ENCODE data around the gene SPATA2L.

SPATA2L gene

DNA sequence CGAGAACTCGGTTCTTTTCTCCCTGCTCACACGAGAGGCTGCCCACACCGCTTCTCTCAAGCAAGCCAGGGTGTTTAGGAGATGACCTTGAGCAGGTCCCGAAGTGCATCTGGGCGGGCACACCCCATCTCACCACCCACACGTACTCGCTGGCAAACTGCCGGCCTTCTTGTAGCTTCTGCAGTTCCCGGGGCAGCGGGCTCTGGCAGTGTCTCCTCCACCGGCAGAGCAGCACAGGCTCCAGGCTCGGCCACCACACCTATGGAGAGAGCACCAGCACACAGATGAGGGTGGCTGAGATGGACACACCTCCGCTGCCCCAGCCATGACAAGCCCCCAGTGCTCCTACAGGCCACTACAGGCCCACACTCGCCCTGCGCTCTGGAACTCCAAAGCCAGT lies 43.3 kb upstream of the SPATA2L start:
- no peak for DNase-seq (ENCODE audit: extremely low spot score)
- TF ChIP-seq HDGF (IDR thresholded peaks at IDR 0.05; ENCODE audit: borderline replicate concordance) (no peak), FOXM1 (IDR thresholded peaks at IDR 0.05; ENCODE audit: borderline replicate concordance) (no peak), ZNF384 (IDR thresholded peaks at IDR 0.05) (no peak), TARDBP (IDR thresholded peaks at IDR 0.05) (no peak), L3MBTL2 (conservative IDR thresholded peaks at IDR 0.05) (no peak), LEF1 (IDR thresholded peaks at IDR 0.05; ENCODE audit: borderline replicate concordance) (no peak), SP1 (IDR thresholded peaks at IDR 0.05) (no peak), FOXA1 (IDR thresholded peaks at IDR 0.05) (no peak), CTBP1 (IDR thresholded peaks at IDR 0.05; ENCODE audit: borderline replicate concordance) (no peak), ARNT (IDR thresholded peaks at IDR 0.05) (no peak), ELF4 (IDR thresholded peaks at IDR 0.05) (no peak), FOXK2 (IDR thresholded peaks at IDR 0.05) (no peak), NFRKB (IDR thresholded peaks at IDR 0.05) (no peak), BHLHE40 (IDR thresholded peaks at IDR 0.05; ENCODE audit: borderline replicate concordance) (no peak)
- TF ChIP-seq, protein P1, sequence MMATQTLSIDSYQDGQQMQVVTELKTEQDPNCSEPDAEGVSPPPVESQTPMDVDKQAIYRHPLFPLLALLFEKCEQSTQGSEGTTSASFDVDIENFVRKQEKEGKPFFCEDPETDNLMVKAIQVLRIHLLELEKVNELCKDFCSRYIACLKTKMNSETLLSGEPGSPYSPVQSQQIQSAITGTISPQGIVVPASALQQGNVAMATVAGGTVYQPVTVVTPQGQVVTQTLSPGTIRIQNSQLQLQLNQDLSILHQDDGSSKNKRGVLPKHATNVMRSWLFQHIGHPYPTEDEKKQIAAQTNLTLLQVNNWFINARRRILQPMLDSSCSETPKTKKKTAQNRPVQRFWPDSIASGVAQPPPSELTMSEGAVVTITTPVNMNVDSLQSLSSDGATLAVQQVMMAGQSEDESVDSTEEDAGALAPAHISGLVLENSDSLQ (IDR thresholded peaks at IDR 0.05) = no peak
- ChIA-PET CTCF (no interaction called here), POLR2A (no interaction called here)

DNA sequence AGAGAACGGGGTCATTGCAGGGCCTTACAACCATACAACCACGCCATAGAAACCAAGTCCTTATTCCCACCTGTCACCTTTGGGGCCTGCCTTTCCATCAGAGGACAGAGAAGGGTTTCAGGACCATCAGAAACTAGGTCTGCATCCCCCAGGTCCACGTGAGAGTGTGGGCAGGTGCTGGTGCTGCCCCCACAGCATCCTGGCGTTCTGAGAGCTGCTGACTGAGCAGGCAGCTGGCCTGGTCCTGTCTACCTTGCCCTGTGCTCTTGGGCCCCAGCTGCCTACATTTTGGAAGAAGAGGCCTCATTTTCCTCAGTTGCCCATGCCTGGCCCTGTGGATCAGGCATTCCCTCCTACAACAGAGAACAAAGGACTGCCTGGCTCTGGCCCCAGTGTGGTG lies 41.4 kb upstream of the SPATA2L start:
- TF ChIP-seq, protein P1 (IDR thresholded peaks at IDR 0.05) = no peak
- TF ChIP-seq L3MBTL2 (conservative IDR thresholded peaks at IDR 0.05) = no peak
- no peak for TF ChIP-seq LEF1 (IDR thresholded peaks at IDR 0.05; ENCODE audit: borderline replicate concordance)
- POLR2A ChIA-PET = interaction anchor here (0.8 kb wide), 1 partner anchor 9 kb away, joined by 4 read pairs; no protein-coding TSS in a partner anchor
- CTCF ChIA-PET = no interaction called here
- no peak for DNase-seq (ENCODE audit: extremely low spot score)

DNA sequence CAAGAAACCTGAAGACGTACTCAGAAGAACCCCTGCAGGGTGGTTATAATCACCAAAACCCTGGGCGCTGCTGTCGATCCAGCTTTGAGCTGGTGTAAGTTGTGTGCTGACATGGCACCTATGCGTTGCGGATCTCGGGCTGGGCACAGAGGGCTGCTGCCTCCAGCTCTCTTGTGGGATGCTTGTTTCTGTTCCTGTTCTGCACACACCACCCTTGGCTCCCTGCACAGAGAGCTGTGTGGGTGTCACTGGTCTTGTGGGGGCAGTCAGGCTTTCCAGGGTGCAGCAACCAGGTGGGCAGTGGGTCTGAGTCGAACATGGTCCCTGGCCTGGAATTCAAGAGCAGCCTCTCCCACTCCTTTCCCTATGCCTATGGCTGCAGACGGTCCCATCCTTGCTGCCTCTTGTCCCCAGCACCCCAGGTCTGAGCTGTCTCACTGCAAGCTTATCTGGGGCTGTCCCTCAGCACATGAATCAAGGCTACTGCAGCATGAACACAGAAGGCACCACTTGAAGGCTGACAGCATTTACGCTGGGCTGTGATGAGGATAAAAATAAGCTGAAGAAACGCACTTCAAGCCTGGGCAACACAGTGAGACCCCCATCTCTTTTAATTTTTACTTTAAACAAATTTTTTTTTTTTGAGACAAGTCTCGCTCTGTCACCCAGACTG lies 40.0 kb upstream of the SPATA2L start:
- TF ChIP-seq, protein P1 (IDR thresholded peaks at IDR 0.05) = no peak
- no peak for TF ChIP-seq CTBP1 (IDR thresholded peaks at IDR 0.05; ENCODE audit: borderline replicate concordance)
- no peak for TF ChIP-seq SP1 (IDR thresholded peaks at IDR 0.05)
- no peak for TF ChIP-seq LEF1 (IDR thresholded peaks at IDR 0.05; ENCODE audit: borderline replicate concordance)
- no peak for TF ChIP-seq ARNT (IDR thresholded peaks at IDR 0.05)
- TF ChIP-seq FOXA1 (IDR thresholded peaks at IDR 0.05) = no peak
- TF ChIP-seq ELF4 (IDR thresholded peaks at IDR 0.05) = no peak
- no peak for TF ChIP-seq L3MBTL2 (conservative IDR thresholded peaks at IDR 0.05)
- no peak for TF ChIP-seq NFRKB (IDR thresholded peaks at IDR 0.05)
- no peak for TF ChIP-seq FOXM1 (IDR thresholded peaks at IDR 0.05; ENCODE audit: borderline replicate concordance)
- ChIA-PET POLR2A (interaction anchor here (0.9 kb wide), 1 partner anchor 9 kb away, joined by 3 read pairs; no protein-coding TSS in a partner anchor), CTCF (interaction anchor here (1.2 kb wide), 1 partner anchor 35 kb away, joined by 4 read pairs; no protein-coding TSS in a partner anchor)
- no peak for DNase-seq (ENCODE audit: extremely low spot score)

DNA sequence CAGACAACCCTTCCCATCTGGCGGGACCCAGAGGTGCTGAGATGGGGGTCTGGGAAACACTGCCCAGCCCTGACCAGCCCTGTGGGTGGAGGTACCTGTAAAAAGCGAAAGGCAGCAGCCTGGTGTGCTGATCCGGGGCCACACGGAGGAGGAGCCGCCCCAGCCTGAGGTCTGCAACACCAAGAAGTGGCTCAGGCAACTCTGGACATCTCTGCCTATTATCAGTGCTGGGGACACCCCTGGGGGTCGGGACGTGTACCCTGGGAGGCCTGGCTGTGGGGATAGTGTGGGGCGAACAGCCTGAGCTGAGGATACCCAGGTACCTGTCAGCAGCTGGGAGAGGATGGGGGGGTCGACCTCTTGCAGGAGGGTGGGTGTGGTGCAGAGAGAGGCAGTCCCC lies 37.9 kb upstream of the SPATA2L start:
- ChIA-PET POLR2A (interaction anchor here (1.3 kb wide), 1 partner anchor 33 kb away, joined by 4 read pairs; no protein-coding TSS in a partner anchor), CTCF (interaction anchor here (0.9 kb wide), 1 partner anchor 33 kb away, joined by 3 read pairs; no protein-coding TSS in a partner anchor)
- TF ChIP-seq SP1 (IDR thresholded peaks at IDR 0.05) = no peak
- no peak for TF ChIP-seq ZNF384 (IDR thresholded peaks at IDR 0.05)
- TF ChIP-seq SUZ12 (IDR thresholded peaks at IDR 0.05) = no peak
- TF ChIP-seq NFRKB (IDR thresholded peaks at IDR 0.05) = no peak
- TF ChIP-seq TARDBP (IDR thresholded peaks at IDR 0.05) = no peak
- no peak for TF ChIP-seq CTBP1 (IDR thresholded peaks at IDR 0.05; ENCODE audit: borderline replicate concordance)
- no peak for DNase-seq (ENCODE audit: extremely low spot score)

DNA sequence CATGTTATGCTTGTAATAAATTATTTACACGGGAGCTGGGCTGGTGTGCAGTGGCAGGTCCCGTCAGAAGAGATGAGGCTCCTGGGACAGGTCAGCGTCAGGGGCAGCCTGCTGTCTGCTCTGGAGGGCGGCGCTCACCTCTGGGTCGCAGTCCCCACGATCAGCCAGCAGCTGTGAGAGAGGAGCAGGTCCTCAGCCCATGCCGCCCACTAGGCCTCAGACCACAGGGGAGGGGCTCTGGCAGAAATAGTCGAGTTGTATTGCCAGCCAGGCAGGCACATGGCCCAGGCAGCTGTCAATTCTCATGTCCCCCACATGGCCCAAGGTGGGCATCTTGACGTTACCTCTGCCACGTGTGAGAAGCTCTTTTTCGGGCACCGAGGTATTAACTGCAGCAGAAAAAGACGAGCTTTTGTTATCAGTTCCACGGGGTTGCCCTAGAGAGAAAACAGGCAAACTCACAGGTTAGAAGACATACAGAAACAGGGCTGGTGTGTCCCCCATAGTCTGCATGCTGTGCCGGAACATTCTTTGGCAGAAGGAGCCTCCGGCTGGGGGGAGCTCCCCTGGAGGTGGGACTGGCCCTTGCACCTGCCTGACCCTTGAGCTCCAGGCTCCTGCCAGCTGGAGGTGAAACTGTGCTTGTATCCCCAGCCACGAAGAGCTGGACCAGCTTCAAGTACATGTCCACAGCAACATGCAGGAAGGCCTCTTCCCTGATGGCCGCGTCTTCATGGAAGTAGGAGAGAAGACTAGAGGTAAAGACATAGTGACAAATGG lies 37.2 kb upstream of the SPATA2L start:
- POLR2A ChIA-PET = interaction anchor here (1.3 to 1.4 kb wide), 2 partner anchors 10 to 33 kb away, joined by 3 to 4 read pairs; no protein-coding TSS in a partner anchor
- TF ChIP-seq ELF4 (IDR thresholded peaks at IDR 0.05) (no peak), CTBP1 (IDR thresholded peaks at IDR 0.05; ENCODE audit: borderline replicate concordance) (no peak), FOXM1 (IDR thresholded peaks at IDR 0.05; ENCODE audit: borderline replicate concordance) (no peak), SP1 (IDR thresholded peaks at IDR 0.05) (no peak), FOXK2 (IDR thresholded peaks at IDR 0.05) (no peak), ZNF384 (IDR thresholded peaks at IDR 0.05) (no peak), LEF1 (IDR thresholded peaks at IDR 0.05; ENCODE audit: borderline replicate concordance) (no peak), BHLHE40 (IDR thresholded peaks at IDR 0.05; ENCODE audit: borderline replicate concordance) (no peak), L3MBTL2 (conservative IDR thresholded peaks at IDR 0.05) (no peak), SUZ12 (IDR thresholded peaks at IDR 0.05) (no peak), NFRKB (IDR thresholded peaks at IDR 0.05) (no peak)
- TF ChIP-seq, protein P1 (IDR thresholded peaks at IDR 0.05) = no peak
- DNase-seq (ENCODE audit: extremely low spot score) = no peak
- CTCF ChIA-PET = interaction anchor here (0.9 kb wide), 1 partner anchor 33 kb away, joined by 3 read pairs; no protein-coding TSS in a partner anchor
